ENCODE data around the gene LUC7L. TPM values are rescaled to one million over a fixed set of nuclear protein-coding genes. Genes with fewer than 3 reads are reported as not detected.

The LUC7L gene
- total and polyA plus RNA-seq, 10 of the 15 experiments (the other 5 are each of a cell fraction or from before 2014, with no cell fraction given) = 2.3 to 59.6 (median 44.1) TPM

GRCh38 chr16:169014-169413 is 60.2 kb downstream of the LUC7L start (continued):
- TF ChIP-seq, protein P1, sequence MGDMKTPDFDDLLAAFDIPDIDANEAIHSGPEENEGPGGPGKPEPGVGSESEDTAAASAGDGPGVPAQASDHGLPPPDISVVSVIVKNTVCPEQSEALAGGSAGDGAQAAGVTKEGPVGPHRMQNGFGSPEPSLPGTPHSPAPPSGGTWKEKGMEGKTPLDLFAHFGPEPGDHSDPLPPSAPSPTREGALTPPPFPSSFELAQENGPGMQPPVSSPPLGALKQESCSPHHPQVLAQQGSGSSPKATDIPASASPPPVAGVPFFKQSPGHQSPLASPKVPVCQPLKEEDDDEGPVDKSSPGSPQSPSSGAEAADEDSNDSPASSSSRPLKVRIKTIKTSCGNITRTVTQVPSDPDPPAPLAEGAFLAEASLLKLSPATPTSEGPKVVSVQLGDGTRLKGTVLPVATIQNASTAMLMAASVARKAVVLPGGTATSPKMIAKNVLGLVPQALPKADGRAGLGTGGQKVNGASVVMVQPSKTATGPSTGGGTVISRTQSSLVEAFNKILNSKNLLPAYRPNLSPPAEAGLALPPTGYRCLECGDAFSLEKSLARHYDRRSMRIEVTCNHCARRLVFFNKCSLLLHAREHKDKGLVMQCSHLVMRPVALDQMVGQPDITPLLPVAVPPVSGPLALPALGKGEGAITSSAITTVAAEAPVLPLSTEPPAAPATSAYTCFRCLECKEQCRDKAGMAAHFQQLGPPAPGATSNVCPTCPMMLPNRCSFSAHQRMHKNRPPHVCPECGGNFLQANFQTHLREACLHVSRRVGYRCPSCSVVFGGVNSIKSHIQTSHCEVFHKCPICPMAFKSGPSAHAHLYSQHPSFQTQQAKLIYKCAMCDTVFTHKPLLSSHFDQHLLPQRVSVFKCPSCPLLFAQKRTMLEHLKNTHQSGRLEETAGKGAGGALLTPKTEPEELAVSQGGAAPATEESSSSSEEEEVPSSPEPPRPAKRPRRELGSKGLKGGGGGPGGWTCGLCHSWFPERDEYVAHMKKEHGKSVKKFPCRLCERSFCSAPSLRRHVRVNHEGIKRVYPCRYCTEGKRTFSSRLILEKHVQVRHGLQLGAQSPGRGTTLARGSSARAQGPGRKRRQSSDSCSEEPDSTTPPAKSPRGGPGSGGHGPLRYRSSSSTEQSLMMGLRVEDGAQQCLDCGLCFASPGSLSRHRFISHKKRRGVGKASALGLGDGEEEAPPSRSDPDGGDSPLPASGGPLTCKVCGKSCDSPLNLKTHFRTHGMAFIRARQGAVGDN (IDR thresholded peaks at IDR 0.05) = no peak
- no peak for TF ChIP-seq HDGF (IDR thresholded peaks at IDR 0.05)
- no peak for TF ChIP-seq STAT3 (IDR thresholded peaks at IDR 0.05; ENCODE audit: low read depth, low read length)
- no peak for TF ChIP-seq YY1 (IDR thresholded peaks at IDR 0.05; ENCODE audit: low read depth, low read length)
- no peak for TF ChIP-seq PKNOX1 (IDR thresholded peaks at IDR 0.05)
- no peak for TF ChIP-seq KDM1A (IDR thresholded peaks at IDR 0.05; ENCODE audit: borderline replicate concordance)
- no peak for TF ChIP-seq IKZF1 (conservative IDR thresholded peaks at IDR 0.05)
- no peak for TF ChIP-seq RCOR1 (conservative IDR thresholded peaks at IDR 0.05; ENCODE audit: low read depth, low read length)
- no peak for TF ChIP-seq ZNF384 (IDR thresholded peaks at IDR 0.05; ENCODE audit: borderline replicate concordance, low read depth, low read length)
